HG02571 (cell line): Measurements from ENCODE around the gene ADGRL2.

Experiments
- ATAC-seq: cut with Tn5 transposase; IDR thresholded peaks from one replicate; pipeline ENCODE4 v1.9.1; 2021; ENCODE audit warnings: mild to moderate bottlenecking, moderate library complexity; ENCODE audit not compliant: unreplicated experiment

The ADGRL2 gene

GRCh38 chr1:81800695-81801650 is at the start of gene ADGRL2:
ADGRL2 (plus strand) TSS chr1:81800934; CDS start chr1:81836985, 36,051 bp downstream.
- no peak for ATAC-seq

- no peak for ATAC-seq
Observed at GRCh38 chr1:81752840-81753239, 47.9 kb upstream of the ADGRL2 start.

- ATAC-seq = no peak
Observed at GRCh38 chr1:81754424-81754823, 46.3 kb upstream of the ADGRL2 start.

GRCh38 chr1:81756872-81757271 is 43.9 kb upstream of the ADGRL2 start:
- no peak for ATAC-seq

- no peak for ATAC-seq
Observed at GRCh38 chr1:81757398-81758020, 43.2 kb upstream of the ADGRL2 start.

- no peak for ATAC-seq
Observed at GRCh38 chr1:81758181-81758580, 42.6 kb upstream of the ADGRL2 start.

GRCh38 chr1:81760477-81761097 is 40.1 kb upstream of the ADGRL2 start:
- ATAC-seq = no peak

- ATAC-seq = no peak
Observed at GRCh38 chr1:81775510-81775909, 25.2 kb upstream of the ADGRL2 start.

GRCh38 chr1:81780705-81781454 is 19.9 kb upstream of the ADGRL2 start:
- ATAC-seq = no peak

GRCh38 chr1:81781749-81782148 is 19.0 kb upstream of the ADGRL2 start:
- ATAC-seq = no peak

- no peak for ATAC-seq
Observed at GRCh38 chr1:81792184-81792583, 8.6 kb upstream of the ADGRL2 start.

GRCh38 chr1:81797701-81798100 is 3.0 kb upstream of the ADGRL2 start:
- ATAC-seq = no peak

- ATAC-seq = no peak
Observed at GRCh38 chr1:81799939-81800694, 617 bp upstream of the ADGRL2 start.

GRCh38 chr1:81801651-81802456 is 1.1 kb downstream of the ADGRL2 start:
- ATAC-seq = no peak

- ATAC-seq = no peak
Observed at GRCh38 chr1:81802457-81802706, 1.6 kb downstream of the ADGRL2 start.

- ATAC-seq = no peak
Observed at GRCh38 chr1:81802707-81803430, 2.1 kb downstream of the ADGRL2 start.

- ATAC-seq = no peak
Observed at GRCh38 chr1:81803431-81804110, 2.8 kb downstream of the ADGRL2 start.

GRCh38 chr1:81804312-81804711 is 3.6 kb downstream of the ADGRL2 start:
- no peak for ATAC-seq
